Tibial nerve (tissue), 4 donors: ENCODE results near the gene NCDN.

Experiments
- CTCF ChIP-seq, 5 experiments: fragments of 200-600 bp in 3 of 5; fragments of 450-650 bp in 2 of 5; sonication (generic) in 3 of 5; IDR thresholded peaks; one replicate each; pipeline ENCODE4 v1.5.1; 2016 to 2019; ENCODE audit warnings: antibody characterized with exemption in 5 of 5, mild to moderate bottlenecking in 3 of 5, moderate library complexity in 2 of 5
- EP300 ChIP-seq, 2 donors: sonication (generic); formaldehyde crosslinking; IDR thresholded peaks; one replicate each; pipeline ENCODE4 v1.6.1; 2017; ENCODE audit warnings: antibody characterized with exemption in 2 of 2, mild to moderate bottlenecking in 1 of 2

DNA sequence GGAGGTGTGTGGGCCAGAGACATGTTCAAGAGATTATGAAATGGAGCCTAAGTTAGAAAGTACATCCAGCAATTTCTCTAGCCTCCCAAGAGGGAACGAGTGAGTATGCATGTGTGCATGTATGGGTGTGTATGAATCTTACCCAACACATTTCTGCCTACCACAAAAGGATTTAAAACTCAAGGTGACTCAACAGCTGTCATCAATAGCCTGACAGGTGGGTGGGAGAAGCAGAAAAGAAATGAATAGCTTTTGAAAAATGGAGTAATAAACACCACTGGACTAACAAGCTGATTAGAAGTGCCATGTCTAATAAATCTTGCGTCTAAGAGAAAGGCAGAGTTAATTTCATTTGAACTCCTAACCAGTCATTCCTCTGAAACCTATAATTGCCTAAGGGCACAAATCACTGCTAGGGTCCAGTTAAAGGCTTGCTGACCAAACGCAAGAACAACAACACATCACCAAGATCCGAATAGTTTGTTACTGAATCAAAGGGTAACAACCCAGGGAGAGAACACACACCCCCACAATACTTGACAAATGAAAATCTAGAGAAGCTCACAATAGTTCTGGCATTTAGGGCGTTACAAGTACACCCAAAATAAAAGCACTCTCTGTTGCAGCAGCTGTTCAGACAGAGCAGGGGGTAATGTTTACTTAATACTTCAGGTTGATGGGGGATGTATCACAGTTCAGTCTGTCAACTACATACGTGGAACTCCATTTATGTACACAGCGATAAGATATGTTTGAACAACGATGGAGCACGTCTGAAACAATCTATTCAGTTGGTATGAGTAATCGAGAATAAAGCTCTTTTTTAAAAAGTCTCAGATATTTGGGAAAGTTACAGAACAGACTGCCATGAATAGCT lies 1.8 kb upstream of the NCDN start:
- no peak for TF ChIP-seq CTCF (IDR thresholded peaks at IDR 0.05)
- no peak for TF ChIP-seq EP300 (IDR thresholded peaks at IDR 0.05)
